GM12891 (cell line): ENCODE measurements around the gene LYPD4.

Experiments used
- PAX5 ChIP-seq: IDR thresholded peaks from 2 replicates; pipeline ENCODE4 v1.6.1; 2011; ENCODE audit warnings: low read length, moderate library complexity, mild to moderate bottlenecking; ENCODE audit not compliant: insufficient read depth, severe bottlenecking
- POLR2A ChIP-seq: IDR thresholded peaks from 2 replicates; pipeline ENCODE4 v1.6.1; 2011; ENCODE audit warnings: low read depth, low read length, control low read depth
- POLR2AphosphoS5 ChIP-seq: IDR thresholded peaks from 2 replicates; pipeline ENCODE4 v1.6.1; 2011; ENCODE audit warnings: low read depth, low read length, control low read depth
- POU2F2 ChIP-seq: IDR thresholded peaks from 2 replicates; pipeline ENCODE4 v1.6.1; 2011; ENCODE audit warnings: low read depth, mild to moderate bottlenecking, control low read depth, low read length, moderate library complexity
- SPI1 ChIP-seq: IDR thresholded peaks from 2 replicates; pipeline ENCODE4 v1.6.1; 2011; ENCODE audit warnings: low read depth, low read length, control low read depth
- TAF1 ChIP-seq: IDR thresholded peaks from 2 replicates; pipeline ENCODE4 v1.6.1; 2011; ENCODE audit warnings: low read depth, low read length, control low read depth

GRCh38 chr19:41801792-41802211, 42.7 kb downstream of the LYPD4 start:
- TF ChIP-seq POLR2A, result no peak
- no peak for TF ChIP-seq POLR2AphosphoS5
- TF ChIP-seq PAX5, result no peak
- TF ChIP-seq TAF1, result no peak
- TF ChIP-seq POU2F2, result no peak
- no peak for TF ChIP-seq SPI1
